ENCODE data around the gene NFIB.

GRCh38 chr9:14080959-14081542 lies 232.9 kb downstream of the NFIB start:
- TF ChIP-seq, protein P1, sequence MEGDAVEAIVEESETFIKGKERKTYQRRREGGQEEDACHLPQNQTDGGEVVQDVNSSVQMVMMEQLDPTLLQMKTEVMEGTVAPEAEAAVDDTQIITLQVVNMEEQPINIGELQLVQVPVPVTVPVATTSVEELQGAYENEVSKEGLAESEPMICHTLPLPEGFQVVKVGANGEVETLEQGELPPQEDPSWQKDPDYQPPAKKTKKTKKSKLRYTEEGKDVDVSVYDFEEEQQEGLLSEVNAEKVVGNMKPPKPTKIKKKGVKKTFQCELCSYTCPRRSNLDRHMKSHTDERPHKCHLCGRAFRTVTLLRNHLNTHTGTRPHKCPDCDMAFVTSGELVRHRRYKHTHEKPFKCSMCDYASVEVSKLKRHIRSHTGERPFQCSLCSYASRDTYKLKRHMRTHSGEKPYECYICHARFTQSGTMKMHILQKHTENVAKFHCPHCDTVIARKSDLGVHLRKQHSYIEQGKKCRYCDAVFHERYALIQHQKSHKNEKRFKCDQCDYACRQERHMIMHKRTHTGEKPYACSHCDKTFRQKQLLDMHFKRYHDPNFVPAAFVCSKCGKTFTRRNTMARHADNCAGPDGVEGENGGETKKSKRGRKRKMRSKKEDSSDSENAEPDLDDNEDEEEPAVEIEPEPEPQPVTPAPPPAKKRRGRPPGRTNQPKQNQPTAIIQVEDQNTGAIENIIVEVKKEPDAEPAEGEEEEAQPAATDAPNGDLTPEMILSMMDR (IDR thresholded peaks at IDR 0.05; ENCODE audit: insufficient read depth, low read depth, low read length): peak; percentile 2
- no peak for TF ChIP-seq EZH2 (IDR thresholded peaks at IDR 0.05; ENCODE audit: insufficient read depth, low read length)
